Measurements from ENCODE around the gene YY1.

DNA sequence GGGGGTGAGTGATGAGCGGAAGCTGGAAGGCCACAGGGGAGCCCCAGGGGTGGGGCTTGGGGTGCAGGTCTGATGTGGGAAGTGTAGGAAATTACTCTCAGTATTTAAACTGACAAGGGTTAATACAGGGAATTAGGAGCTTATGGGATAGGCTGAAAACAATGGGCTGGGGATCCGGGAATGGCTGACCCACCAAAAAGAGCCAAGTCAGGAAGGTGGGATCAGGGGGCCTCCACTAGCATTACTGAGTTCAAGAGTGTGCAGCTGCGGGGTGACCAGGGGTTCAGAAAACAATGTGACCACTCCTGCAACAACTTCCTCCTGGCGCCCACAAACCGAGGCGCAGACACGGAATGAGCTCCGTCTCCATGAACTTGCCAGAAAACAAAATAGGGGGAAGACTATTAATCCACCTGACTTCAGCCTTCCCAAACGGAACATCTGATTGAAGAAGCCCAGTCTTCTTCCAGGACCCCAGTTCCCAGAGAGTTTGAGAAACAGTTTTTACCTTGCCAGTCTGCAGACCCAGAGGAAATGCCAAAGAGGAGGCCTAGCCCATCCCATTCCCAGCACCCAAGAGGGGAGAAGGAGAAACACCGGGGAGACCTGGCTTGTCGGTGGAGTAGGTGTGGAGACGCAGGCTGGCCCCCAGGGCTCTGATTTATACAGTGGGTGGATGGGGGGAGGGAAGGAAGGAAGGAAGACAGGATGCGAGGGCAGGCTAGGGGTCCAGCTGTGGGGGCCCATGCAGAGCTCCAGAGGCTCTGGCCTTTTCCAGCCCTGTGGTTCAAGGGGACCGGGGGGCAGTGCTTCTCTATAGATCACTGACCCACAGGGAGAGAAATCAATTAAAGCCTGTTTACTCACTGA lies 16.5 kb upstream of the YY1 start:
- TF ChIP-seq CTCF (IDR thresholded peaks at IDR 0.05), result no peak
- no peak for TF ChIP-seq POLR2A (IDR thresholded peaks at IDR 0.05)

All from right lobe of liver (tissue), 4 donors.